GM15510 (cell line): ENCODE results near the gene ACSS1.

Experiments
- POLR2A ChIP-seq: IDR thresholded peaks from 3 replicates; pipeline ENCODE4 v1.6.1; 2011; ENCODE audit warnings: borderline replicate concordance; ENCODE audit not compliant: insufficient read length; ENCODE audit errors: extremely low read depth

ACSS1 gene

GRCh38 chr20:24965065-24965919 lies 92.6 kb downstream of the ACSS1 start:
- TF ChIP-seq POLR2A, result no peak

- TF ChIP-seq POLR2A, result no peak
Measured at GRCh38 chr20:24964506-24964840, 93.5 kb downstream of the ACSS1 start.

- TF ChIP-seq POLR2A, result no peak
Measured at GRCh38 chr20:24963672-24964505, 94.0 kb downstream of the ACSS1 start.

GRCh38 chr20:24962510-24962909 lies 95.4 kb downstream of the ACSS1 start:
- TF ChIP-seq POLR2A, result no peak

GRCh38 chr20:24962182-24962492 lies 95.8 kb downstream of the ACSS1 start:
- no peak for TF ChIP-seq POLR2A

GRCh38 chr20:24961384-24962181 lies 96.4 kb downstream of the ACSS1 start:
- no peak for TF ChIP-seq POLR2A

- TF ChIP-seq POLR2A, result no peak
Measured at GRCh38 chr20:24960861-24961260, 97.1 kb downstream of the ACSS1 start.

GRCh38 chr20:24960302-24960801 lies 97.6 kb downstream of the ACSS1 start:
- no peak for TF ChIP-seq POLR2A

- TF ChIP-seq POLR2A, result no peak
Measured at GRCh38 chr20:24959591-24960301, 98.2 kb downstream of the ACSS1 start.

- TF ChIP-seq POLR2A, result no peak
Measured at GRCh38 chr20:24958506-24959385, 99.2 kb downstream of the ACSS1 start.

- no peak for TF ChIP-seq POLR2A
Measured at GRCh38 chr20:24957326-24958016, 100.5 kb downstream of the ACSS1 start.
